Kidney (tissue), 14 donors: Measurements from ENCODE around the gene HNRNPLL. TPM values are rescaled to one million over a fixed set of nuclear protein-coding genes. Genes with fewer than 3 reads are reported as not detected.

Experiments used
- DNase-seq, 5 donors: peaks; one replicate each; pipeline ENCODE4 v3.0.0-alpha.2; 2013 to 2020
- FAIRE-seq: peaks from 2 replicates; lab custom pipeline; 2012; peaks lifted over from hg19 to GRCh38; lab: Jason Lieb, UNC
- H3K27ac ChIP-seq, 2 donors: one replicate each; pipeline ENCODE4 v1.7.0; 2013; ENCODE audit warnings: low read depth in 2 of 2, low read length in 2 of 2, inconsistent platforms in 1 of 2
- H3K27me3 ChIP-seq: one replicate; pipeline ENCODE4 v1.7.1; 2013; ENCODE audit warnings: low read length, inconsistent platforms; ENCODE audit not compliant: control insufficient read depth, insufficient read depth
- H3K36me3 ChIP-seq, 3 donors: one replicate each; pipeline versions ENCODE4 v1.7.0 to v1.7.1; 2013; ENCODE audit warnings: low read length in 3 of 3, control low read depth in 1 of 3, inconsistent platforms in 1 of 3; ENCODE audit not compliant: insufficient read depth in 3 of 3, control insufficient read depth in 2 of 3
- H3K4me1 ChIP-seq, 3 donors: one replicate each; pipeline versions ENCODE4 v1.7.0 to v1.7.1; 2013; ENCODE audit warnings: low read length in 3 of 3, inconsistent platforms in 1 of 3, low read depth in 1 of 3; ENCODE audit not compliant: control insufficient read depth in 2 of 3, insufficient read depth in 2 of 3
- H3K4me3 ChIP-seq, 3 donors: one replicate each; pipeline versions ENCODE4 v1.7.0 to v1.8.1; 2013; ENCODE audit warnings: low read length in 3 of 3, control low read depth in 1 of 3, inconsistent platforms in 1 of 3
- H3K9ac ChIP-seq, 3 donors: one replicate each; pipeline versions ENCODE4 v1.7.0 to v1.7.1; 2013; ENCODE audit warnings: low read length in 3 of 3, control low read depth in 1 of 3, inconsistent platforms in 1 of 3
- H3K9me3 ChIP-seq, 3 donors: one replicate each; pipeline versions ENCODE4 v1.7.0 to v1.7.1; 2013; ENCODE audit warnings: low read length in 3 of 3, control low read depth in 1 of 3, inconsistent platforms in 1 of 3; ENCODE audit not compliant: control insufficient read depth in 2 of 3, insufficient read depth in 1 of 3
- intact Hi-C: fragments of 100-400 bp; cut with DNase I; formaldehyde crosslinking; loops from one replicate; pipeline ENCODE4 v1.11.1; 2022
- polyA plus RNA-seq: library from polyadenylated mRNA; stranded (reverse); fragments of 350-450 nt; fragmentation: Illumina TruSeq; extraction: RNeasy Lipid Tissue Mini Kit (QIAGEN cat#74804); gene quantifications from one replicate; pipeline ENCODE4 v1.2.3, GENCODE V29; 2014; ENCODE audit warnings: low read depth, low replicate concordance; ENCODE audit not compliant: insufficient read depth
- total RNA-seq: library from RNA; stranded (reverse); fragmentation: NEBNext Ultra II Directional; extraction: Animal tissue kit (Norgen Biotek cat#: 25700); gene quantifications from one replicate; pipeline ENCODE4 v1.2.1, GENCODE V29; 2021
- TF ChIP-seq, protein P1 (sequence below): IDR thresholded peaks from 3 replicates; pipeline ENCODE4 v1.5.1; 2012; ENCODE audit warnings: mild to moderate bottlenecking, moderate library complexity, borderline replicate concordance; ENCODE audit not compliant: insufficient read depth; ENCODE audit errors: extremely low read depth
- donor health status: control.
- donor health status: control.
- donor health status: control.
- donor health status: control.
- donor health status: control.
- donor health status: DM: yes; HTN: yes; CAD: no.
- donor health status: Normal renal cell carcinoma (clear cell type).

The HNRNPLL gene
- total and polyA plus RNA-seq, 2 donors from 2014 or later, result 15.5 to 51.0 TPM

DNA sequence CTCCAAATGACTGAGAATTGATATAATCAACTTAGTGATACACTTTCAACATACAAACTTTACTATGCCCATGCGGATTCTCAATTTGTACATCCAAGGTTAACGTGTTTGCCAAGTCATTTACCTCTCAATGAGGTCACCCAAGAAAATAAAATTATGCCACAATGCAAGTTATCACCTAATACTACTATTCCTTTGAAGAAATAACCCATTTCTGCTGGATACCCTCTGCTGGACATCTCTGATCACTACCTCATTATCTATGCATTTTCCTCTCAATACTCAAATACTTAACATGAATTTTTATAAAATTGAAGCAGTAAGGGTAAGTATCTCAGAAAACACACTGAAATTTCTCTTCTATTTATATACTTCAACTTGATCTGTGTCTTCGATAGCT, 12.7 kb downstream of the HNRNPLL start:
- no peak for DNase-seq
- TF ChIP-seq, protein P1, sequence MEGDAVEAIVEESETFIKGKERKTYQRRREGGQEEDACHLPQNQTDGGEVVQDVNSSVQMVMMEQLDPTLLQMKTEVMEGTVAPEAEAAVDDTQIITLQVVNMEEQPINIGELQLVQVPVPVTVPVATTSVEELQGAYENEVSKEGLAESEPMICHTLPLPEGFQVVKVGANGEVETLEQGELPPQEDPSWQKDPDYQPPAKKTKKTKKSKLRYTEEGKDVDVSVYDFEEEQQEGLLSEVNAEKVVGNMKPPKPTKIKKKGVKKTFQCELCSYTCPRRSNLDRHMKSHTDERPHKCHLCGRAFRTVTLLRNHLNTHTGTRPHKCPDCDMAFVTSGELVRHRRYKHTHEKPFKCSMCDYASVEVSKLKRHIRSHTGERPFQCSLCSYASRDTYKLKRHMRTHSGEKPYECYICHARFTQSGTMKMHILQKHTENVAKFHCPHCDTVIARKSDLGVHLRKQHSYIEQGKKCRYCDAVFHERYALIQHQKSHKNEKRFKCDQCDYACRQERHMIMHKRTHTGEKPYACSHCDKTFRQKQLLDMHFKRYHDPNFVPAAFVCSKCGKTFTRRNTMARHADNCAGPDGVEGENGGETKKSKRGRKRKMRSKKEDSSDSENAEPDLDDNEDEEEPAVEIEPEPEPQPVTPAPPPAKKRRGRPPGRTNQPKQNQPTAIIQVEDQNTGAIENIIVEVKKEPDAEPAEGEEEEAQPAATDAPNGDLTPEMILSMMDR, result no peak
- Histone ChIP-seq H3K36me3 (peaks cover 1 to 3% (median 2%) of the 10 kb centered on the region in 3 donors), H3K27me3 (no peaks in the 10 kb centered on the region), H3K4me1 (peaks cover 0 to 10% (median 0%) of the 10 kb centered on the region in 3 donors), H3K9me3 (no peaks in the 10 kb centered on the region), H3K4me3 (no peak overlapping the region), H3K9ac (no peak overlapping the region), H3K27ac (no peak overlapping the region)
- intact Hi-C loops, result no loop called here
- no peak for FAIRE-seq

DNA sequence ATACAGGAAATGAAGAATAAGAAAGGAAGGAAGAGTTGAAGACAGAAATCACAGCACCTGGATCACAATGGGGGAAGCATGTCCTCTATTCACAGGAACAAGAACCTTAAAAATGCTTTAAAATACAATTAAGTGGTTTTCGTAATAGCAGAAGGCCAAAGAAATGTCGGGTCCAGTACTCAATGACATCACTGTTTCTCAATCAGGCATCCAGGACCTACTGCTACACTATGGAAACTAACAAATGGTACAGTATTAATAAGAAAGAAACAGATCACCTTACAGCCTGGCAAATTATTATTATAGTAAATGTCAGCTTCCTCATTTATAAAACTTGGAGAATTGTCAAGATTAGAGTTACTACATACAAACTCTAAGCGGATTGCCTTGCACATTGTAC, 15.8 kb downstream of the HNRNPLL start:
- Histone ChIP-seq H3K27me3 (no peaks in the 10 kb centered on the region), H3K27ac (no peak overlapping the region), H3K9ac (no peak overlapping the region), H3K9me3 (no peaks in the 10 kb centered on the region), H3K4me3 (no peak overlapping the region), H3K4me1 (peaks cover 0 to 10% (median 0%) of the 10 kb centered on the region in 3 donors), H3K36me3 (peaks cover 2 to 3% (median 3%) of the 10 kb centered on the region in 3 donors)
- intact Hi-C loops, result loop anchor here (10.0 kb wide), 1 partner anchor 138 kb away; no protein-coding TSS in a partner anchor
- TF ChIP-seq, protein P1, result no peak
- no peak for DNase-seq
- FAIRE-seq, result no peak

DNA sequence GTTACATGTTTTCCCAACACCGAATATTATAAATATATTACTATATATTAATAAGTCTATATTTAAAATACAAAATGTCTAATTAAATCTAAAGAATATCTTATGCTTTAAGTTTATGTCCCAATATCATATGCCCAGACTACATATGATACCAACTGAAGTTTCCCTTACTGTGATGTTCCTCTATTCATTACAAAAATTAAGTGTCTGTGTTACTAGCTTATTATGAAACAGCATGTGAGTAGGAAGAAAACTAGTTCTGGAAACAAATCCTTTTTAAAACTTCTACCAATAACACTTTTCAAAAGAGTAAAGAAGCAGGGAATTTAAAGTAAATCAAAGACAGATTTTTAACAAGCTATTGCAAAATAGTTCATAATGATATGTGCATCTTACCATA, 17.8 kb downstream of the HNRNPLL start:
- no peak overlapping the region for H3K4me3 ChIP-seq
- DNase-seq (no peak), FAIRE-seq (no peak)
- H3K27ac ChIP-seq, result no peak overlapping the region
- no peaks in the 10 kb centered on the region for H3K27me3 ChIP-seq
- H3K4me1 ChIP-seq, result peaks cover 0 to 9% (median 0%) of the 10 kb centered on the region in 3 donors
- H3K36me3 ChIP-seq, result peaks cover 2 to 17% (median 13%) of the 10 kb centered on the region in 3 donors
- no peak overlapping the region for H3K9ac ChIP-seq
- H3K9me3 ChIP-seq, result no peaks in the 10 kb centered on the region
- intact Hi-C loops, result loop anchor here (10.0 kb wide), 1 partner anchor 140 kb away; no protein-coding TSS in a partner anchor
- TF ChIP-seq, protein P1, result no peak

DNA sequence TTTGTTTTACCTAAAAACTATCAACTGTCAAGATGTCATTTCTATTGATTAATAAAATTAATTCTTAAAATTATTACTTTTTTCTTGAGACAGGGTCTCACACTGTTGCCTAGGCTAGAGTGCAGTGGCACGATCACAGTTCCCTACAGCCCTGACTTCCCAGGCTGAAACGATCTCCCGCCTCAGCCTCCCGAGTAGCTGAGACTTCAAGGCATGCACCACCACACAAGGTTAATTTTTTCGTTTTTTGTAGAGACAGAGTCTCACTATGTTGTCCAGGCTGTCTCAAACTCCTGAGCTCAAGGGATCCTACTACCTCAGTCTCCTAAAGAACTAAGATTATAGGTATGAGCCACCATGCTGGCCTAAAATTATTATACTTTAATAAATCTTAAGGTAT, 18.7 kb downstream of the HNRNPLL start:
- H3K36me3 ChIP-seq, result peaks cover 2 to 17% (median 13%) of the 10 kb centered on the region in 3 donors
- TF ChIP-seq, protein P1, result no peak
- H3K27ac ChIP-seq, result no peak overlapping the region
- H3K27me3 ChIP-seq, result no peaks in the 10 kb centered on the region
- H3K4me3 ChIP-seq, result no peak overlapping the region
- FAIRE-seq, result no peak
- intact Hi-C loops, result loop anchor here (10.0 kb wide), 1 partner anchor 141 kb away; no protein-coding TSS in a partner anchor
- peaks cover 0 to under 1% (median 0%) of the 10 kb centered on the region in 3 donors for H3K4me1 ChIP-seq
- no peaks in the 10 kb centered on the region for H3K9me3 ChIP-seq
- no peak overlapping the region for H3K9ac ChIP-seq
- no peak for DNase-seq
